ENCODE data around the gene ELFN1. TPM values are rescaled to one million over a fixed set of nuclear protein-coding genes. Genes with fewer than 3 reads are reported as not detected.

ELFN1 gene
- total RNA-seq, 1 donor from 2014 or later, result 0.62 TPM

DNA sequence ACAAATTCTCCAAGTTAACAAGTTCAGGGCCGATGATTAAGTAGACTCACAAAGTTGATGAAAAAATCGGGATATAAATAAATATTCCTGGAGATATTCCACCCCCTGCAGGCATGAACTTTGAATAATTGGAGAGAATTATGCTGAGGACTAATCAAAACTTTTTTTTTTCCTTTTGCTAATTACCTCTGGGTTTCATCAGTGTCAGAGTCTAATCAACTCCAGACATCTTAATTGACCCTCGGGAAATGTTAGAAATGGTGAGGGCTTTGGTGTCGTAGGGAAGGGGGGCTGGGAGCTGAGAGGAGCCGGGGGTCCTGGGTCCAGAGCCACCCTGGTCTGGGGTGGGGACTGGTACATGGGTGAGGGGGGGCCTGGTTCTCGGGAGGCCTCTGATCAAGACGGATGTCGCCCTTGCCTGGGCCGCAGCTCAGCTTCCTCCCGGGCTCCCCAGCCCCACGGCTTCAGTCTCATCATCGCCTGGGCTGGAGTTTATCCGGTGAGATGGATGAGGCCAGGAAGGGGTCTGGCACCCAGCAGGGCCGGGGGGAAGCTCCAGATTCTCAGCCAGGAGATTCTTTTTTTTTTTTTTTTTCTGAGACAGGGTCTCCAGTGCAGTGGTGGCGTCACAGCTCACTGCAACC lies 30.4 kb upstream of the ELFN1 start:
- Mint-ChIP-seq H3K36me3 (ENCODE audit: unreplicated experiment) (peaks cover 2% of the 10 kb centered on the region), H3K9me3 (ENCODE audit: unreplicated experiment) (peaks cover 12% of the 10 kb centered on the region), H3K27me3 (ENCODE audit: unreplicated experiment) (peaks cover 8% of the 10 kb centered on the region), H3K4me1 (ENCODE audit: unreplicated experiment) (no peaks in the 10 kb centered on the region), H3K4me3 (ENCODE audit: unreplicated experiment) (no peak overlapping the region), H3K27ac (ENCODE audit: unreplicated experiment) (no peak overlapping the region)
- DNase-seq (ENCODE audit: extremely low spot score, unreplicated experiment), result no peak
- TF ChIP-seq, protein P1, sequence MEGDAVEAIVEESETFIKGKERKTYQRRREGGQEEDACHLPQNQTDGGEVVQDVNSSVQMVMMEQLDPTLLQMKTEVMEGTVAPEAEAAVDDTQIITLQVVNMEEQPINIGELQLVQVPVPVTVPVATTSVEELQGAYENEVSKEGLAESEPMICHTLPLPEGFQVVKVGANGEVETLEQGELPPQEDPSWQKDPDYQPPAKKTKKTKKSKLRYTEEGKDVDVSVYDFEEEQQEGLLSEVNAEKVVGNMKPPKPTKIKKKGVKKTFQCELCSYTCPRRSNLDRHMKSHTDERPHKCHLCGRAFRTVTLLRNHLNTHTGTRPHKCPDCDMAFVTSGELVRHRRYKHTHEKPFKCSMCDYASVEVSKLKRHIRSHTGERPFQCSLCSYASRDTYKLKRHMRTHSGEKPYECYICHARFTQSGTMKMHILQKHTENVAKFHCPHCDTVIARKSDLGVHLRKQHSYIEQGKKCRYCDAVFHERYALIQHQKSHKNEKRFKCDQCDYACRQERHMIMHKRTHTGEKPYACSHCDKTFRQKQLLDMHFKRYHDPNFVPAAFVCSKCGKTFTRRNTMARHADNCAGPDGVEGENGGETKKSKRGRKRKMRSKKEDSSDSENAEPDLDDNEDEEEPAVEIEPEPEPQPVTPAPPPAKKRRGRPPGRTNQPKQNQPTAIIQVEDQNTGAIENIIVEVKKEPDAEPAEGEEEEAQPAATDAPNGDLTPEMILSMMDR (IDR thresholded peaks at IDR 0.05), result no peak

DNA sequence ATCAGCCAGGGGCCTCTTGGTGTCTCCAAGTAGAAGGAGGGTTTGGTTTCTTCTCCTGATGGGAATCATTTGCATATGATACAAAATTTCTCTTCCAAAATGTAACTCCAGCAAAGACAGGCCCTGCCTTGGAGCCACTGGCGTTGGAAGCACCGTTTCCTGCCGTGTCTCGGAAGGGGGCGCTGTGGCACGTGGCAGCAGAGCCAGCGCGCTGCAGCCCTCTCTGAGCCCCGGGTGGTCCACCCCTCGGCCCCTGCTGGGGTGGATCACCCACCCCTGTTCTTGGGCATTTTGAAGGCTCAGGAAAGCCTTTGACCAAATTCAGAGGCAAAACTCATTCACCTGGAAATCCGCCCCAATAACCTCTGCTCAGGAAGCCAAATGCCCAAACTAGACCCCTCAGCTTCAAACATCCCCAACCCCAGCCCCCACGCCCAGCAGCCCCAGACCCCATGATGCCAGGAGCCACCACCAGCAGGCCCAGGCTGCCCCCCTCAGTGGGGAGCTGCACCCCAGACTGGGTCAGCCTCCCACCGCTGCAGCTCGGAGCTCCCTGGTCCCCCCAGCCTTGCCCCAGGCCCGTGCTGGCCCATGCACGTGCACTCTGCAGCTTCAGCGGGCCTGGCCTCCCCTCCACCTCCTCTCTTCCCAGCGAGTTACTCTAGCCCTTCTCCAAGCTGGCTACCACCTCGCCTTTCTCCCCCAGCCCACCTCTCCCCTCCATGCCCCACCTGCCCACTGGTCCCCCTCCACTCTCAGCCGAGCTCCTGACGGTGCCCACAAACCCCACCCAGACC lies 29.5 kb upstream of the ELFN1 start:
- H3K27me3 Mint-ChIP-seq (ENCODE audit: unreplicated experiment), result peaks cover 8% of the 10 kb centered on the region
- TF ChIP-seq, protein P1 (IDR thresholded peaks at IDR 0.05), result no peak
- no peaks in the 10 kb centered on the region for H3K4me1 Mint-ChIP-seq (ENCODE audit: unreplicated experiment)
- no peak for DNase-seq (ENCODE audit: extremely low spot score, unreplicated experiment)
- H3K9me3 Mint-ChIP-seq (ENCODE audit: unreplicated experiment), result peaks cover 8% of the 10 kb centered on the region
- no peak overlapping the region for H3K4me3 Mint-ChIP-seq (ENCODE audit: unreplicated experiment)
- no peak overlapping the region for H3K27ac Mint-ChIP-seq (ENCODE audit: unreplicated experiment)
- H3K36me3 Mint-ChIP-seq (ENCODE audit: unreplicated experiment), result peaks cover 2% of the 10 kb centered on the region

DNA sequence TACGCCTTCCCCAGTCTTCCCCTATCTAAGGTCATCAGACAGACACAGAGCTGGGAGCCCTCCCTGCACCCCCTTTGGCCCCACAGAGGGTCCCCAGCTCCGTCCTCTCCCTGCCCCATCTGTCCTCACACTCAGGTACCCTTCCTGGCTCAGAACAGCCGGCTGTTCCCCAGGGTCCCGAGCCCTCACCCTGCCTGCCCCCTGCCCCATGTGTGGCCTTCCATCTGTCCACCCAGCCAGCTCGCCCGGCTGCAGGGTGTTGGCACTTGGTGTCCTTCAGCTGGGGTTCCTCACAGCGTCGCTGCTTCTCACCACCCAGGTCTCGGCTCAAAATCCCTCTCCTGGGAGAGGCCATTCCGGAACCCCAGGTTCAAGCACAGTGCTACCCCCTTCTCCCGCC lies 28.9 kb upstream of the ELFN1 start:
- Mint-ChIP-seq H3K4me1 (ENCODE audit: unreplicated experiment) (no peaks in the 10 kb centered on the region), H3K9me3 (ENCODE audit: unreplicated experiment) (peaks cover 5% of the 10 kb centered on the region)
- TF ChIP-seq, protein P1 (IDR thresholded peaks at IDR 0.05), result no peak

DNA sequence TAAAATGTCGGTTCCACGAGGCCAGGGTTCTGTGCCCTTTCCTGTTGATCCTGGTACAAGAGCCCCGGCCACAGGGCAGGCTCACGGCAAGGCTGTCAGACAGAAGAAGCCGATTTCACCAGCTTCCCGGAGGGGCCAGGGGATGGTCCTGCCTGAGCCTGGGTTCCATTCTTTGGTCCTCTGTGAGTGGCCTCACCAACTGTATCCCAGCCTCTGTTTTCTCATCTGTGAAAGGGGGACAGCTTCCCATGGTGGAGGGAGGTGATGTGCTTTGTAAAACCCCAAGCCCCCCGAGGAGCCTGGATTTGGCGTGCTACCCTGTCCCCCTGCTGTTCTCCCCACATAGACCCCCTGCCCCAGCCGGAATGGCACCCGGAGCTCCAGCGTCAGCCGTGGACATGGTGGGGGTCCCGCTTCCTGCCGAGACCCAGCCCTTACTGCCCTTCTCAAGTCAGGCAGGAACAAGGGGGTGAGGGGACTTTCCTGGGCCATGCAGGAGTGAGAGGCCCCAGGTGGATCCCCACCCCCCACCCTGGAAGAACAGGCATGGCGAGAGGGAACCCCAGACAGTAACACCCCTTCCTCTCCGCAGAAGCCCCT lies 28.3 kb upstream of the ELFN1 start:
- TF ChIP-seq, protein P1 (IDR thresholded peaks at IDR 0.05), result no peak
- Mint-ChIP-seq H3K27me3 (ENCODE audit: unreplicated experiment) (peaks cover 9% of the 10 kb centered on the region), H3K4me1 (ENCODE audit: unreplicated experiment) (no peaks in the 10 kb centered on the region), H3K36me3 (ENCODE audit: unreplicated experiment) (no peaks in the 10 kb centered on the region), H3K27ac (ENCODE audit: unreplicated experiment) (no peak overlapping the region), H3K9me3 (ENCODE audit: unreplicated experiment) (peaks cover 5% of the 10 kb centered on the region), H3K4me3 (ENCODE audit: unreplicated experiment) (no peak overlapping the region)
- DNase-seq (ENCODE audit: extremely low spot score, unreplicated experiment), result no peak

More for the DNA sequence above, 28.9 kb upstream of the ELFN1 start:
- Mint-ChIP-seq H3K36me3 (ENCODE audit: unreplicated experiment) (no peaks in the 10 kb centered on the region), H3K4me3 (ENCODE audit: unreplicated experiment) (no peak overlapping the region), H3K27ac (ENCODE audit: unreplicated experiment) (no peak overlapping the region), H3K27me3 (ENCODE audit: unreplicated experiment) (peaks cover 8% of the 10 kb centered on the region)
- no peak for DNase-seq (ENCODE audit: extremely low spot score, unreplicated experiment)

DNA sequence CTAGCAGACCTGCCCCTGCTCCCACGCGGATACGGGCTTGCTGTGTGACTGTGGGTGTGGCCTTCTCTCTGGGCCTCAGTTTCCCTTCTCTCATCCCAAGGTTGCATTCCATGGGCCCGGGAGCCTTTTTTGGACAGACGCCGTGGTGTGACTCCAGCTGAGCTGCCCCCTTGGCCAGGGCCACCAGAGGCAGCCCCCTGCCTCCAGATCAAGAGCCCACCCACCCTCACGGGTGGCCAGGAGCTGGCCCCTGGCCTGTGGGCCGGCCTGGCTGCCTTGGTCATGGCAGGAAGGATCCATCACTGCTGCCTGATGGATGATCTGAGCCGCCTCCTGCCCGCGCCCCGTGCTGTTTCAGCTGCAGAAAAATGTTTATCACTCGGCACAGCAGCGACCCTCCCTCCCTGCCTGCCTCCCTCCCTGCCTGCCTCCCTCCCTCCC lies 27.8 kb upstream of the ELFN1 start:
- peaks cover under 1% of the 10 kb centered on the region for H3K9me3 Mint-ChIP-seq (ENCODE audit: unreplicated experiment)
- TF ChIP-seq, protein P1 (IDR thresholded peaks at IDR 0.05), result no peak
- H3K4me1 Mint-ChIP-seq (ENCODE audit: unreplicated experiment), result peaks cover 4% of the 10 kb centered on the region
- H3K27me3 Mint-ChIP-seq (ENCODE audit: unreplicated experiment), result peaks cover 14% of the 10 kb centered on the region
- no peak for DNase-seq (ENCODE audit: extremely low spot score, unreplicated experiment)
- H3K36me3 Mint-ChIP-seq (ENCODE audit: unreplicated experiment), result no peaks in the 10 kb centered on the region
- no peak overlapping the region for H3K4me3 Mint-ChIP-seq (ENCODE audit: unreplicated experiment)
- no peak overlapping the region for H3K27ac Mint-ChIP-seq (ENCODE audit: unreplicated experiment)

Measured in osteocyte (in vitro differentiated cells).